Activated T-cell treated with anti-CD3 and anti-CD28 coated beads, Interleukin-2, amount 50 U/mL, for 72 hours (primary cell): ENCODE measurements around the gene GOT1. TPM values are rescaled to one million over a fixed set of nuclear protein-coding genes. Genes with fewer than 3 reads are reported as not detected.

ENCODE experiments used
- ATAC-seq, 2 donors: fragments of 150-1000 bp; cut with Tn5 transposase; replicated peaks in 1 of 2; 2 replicates each; pipeline ENCODE4 v1.10.0; 2021; ENCODE audit warnings: moderate library complexity in 2 of 2, mild to moderate bottlenecking in 1 of 2
- DNase-seq, 2 donors: peaks; one replicate each; pipeline ENCODE4 v3.0.0; 2021 to 2022; ENCODE audit warnings: mixed read lengths in 1 of 2
- H3K27ac Mint-ChIP-seq: one replicate; pipeline ENCODE4 v1.8.0; 2022; ENCODE audit warnings: mild to moderate bottlenecking, moderate library complexity, mixed read lengths
- H3K27me3 Mint-ChIP-seq: one replicate; pipeline ENCODE4 v1.8.0; 2022; ENCODE audit warnings: low read depth, mixed read lengths
- H3K36me3 Mint-ChIP-seq, 2 donors: one replicate each; pipeline ENCODE4 v1.8.0; 2022; ENCODE audit warnings: mixed read lengths in 2 of 2, mild to moderate bottlenecking in 1 of 2; ENCODE audit not compliant: insufficient read depth in 2 of 2
- H3K4me1 Mint-ChIP-seq: one replicate; pipeline ENCODE4 v1.8.0; 2022; ENCODE audit warnings: low read depth, mixed read lengths
- H3K4me3 Mint-ChIP-seq, 2 donors: one replicate each; pipeline ENCODE4 v1.8.0; 2022; ENCODE audit warnings: mild to moderate bottlenecking in 2 of 2, mixed read lengths in 2 of 2, moderate library complexity in 2 of 2
- H3K9me3 Mint-ChIP-seq, 2 donors: one replicate each; pipeline ENCODE4 v1.8.0; 2022; ENCODE audit warnings: mixed read lengths in 2 of 2
- total RNA-seq, 2 donors: library from RNA; stranded (reverse); gene quantifications; one replicate each; pipeline ENCODE4 v1.2.3, GENCODE V29; 2022

GOT1 gene
- total RNA-seq, 2 donors from 2014 or later: 101 to 103 TPM

GRCh38 chr10:99358101-99358500 is 72.3 kb downstream of the GOT1 start:
- Mint-ChIP-seq H3K36me3 (no peaks in the 10 kb centered on the region), H3K4me3 (no peak overlapping the region), H3K4me1 (no peaks in the 10 kb centered on the region), H3K9me3 (no peaks in the 10 kb centered on the region), H3K27ac (no peak overlapping the region), H3K27me3 (peaks cover 5% of the 10 kb centered on the region)
- DNase-seq (no peak), ATAC-seq (no peak)

GRCh38 chr10:99357691-99358090 is 72.7 kb downstream of the GOT1 start:
- ATAC-seq (no peak), DNase-seq (no peak)
- Mint-ChIP-seq H3K9me3 (no peaks in the 10 kb centered on the region), H3K4me1 (no peaks in the 10 kb centered on the region), H3K36me3 (no peaks in the 10 kb centered on the region), H3K27ac (no peak overlapping the region), H3K27me3 (peaks cover 7% of the 10 kb centered on the region), H3K4me3 (no peak overlapping the region)

GRCh38 chr10:99353182-99353581 is 77.2 kb downstream of the GOT1 start:
- DNase-seq: no peak
- Mint-ChIP-seq H3K36me3 (no peaks in the 10 kb centered on the region), H3K4me1 (no peaks in the 10 kb centered on the region), H3K27me3 (peaks cover 7% of the 10 kb centered on the region), H3K27ac (no peak overlapping the region), H3K9me3 (no peaks in the 10 kb centered on the region), H3K4me3 (no peak overlapping the region)
- no peak for ATAC-seq

- Mint-ChIP-seq H3K36me3 (no peaks in the 10 kb centered on the region), H3K4me3 (no peak overlapping the region), H3K27ac (no peak overlapping the region), H3K27me3 (peaks cover 13% of the 10 kb centered on the region), H3K9me3 (no peaks in the 10 kb centered on the region), H3K4me1 (no peaks in the 10 kb centered on the region)
- DNase-seq (no peak), ATAC-seq (no peak)
Measured at GRCh38 chr10:99347672-99348071, 82.8 kb downstream of the GOT1 start.

Other genes with a start within 250 kb of the GOT1 start
- not detected for gene HPSE2, start 194.8 kb downstream of the GOT1 start, total RNA-seq
- gene CNNM1, start 101.3 kb downstream of the GOT1 start, total RNA-seq: under 1 TPM; 0.25 to 0.31 TPM
- not detected for gene NKX2-3, start 102.3 kb upstream of the GOT1 start, total RNA-seq
- 10 to 100 TPM; 86.2 to 98.9 TPM for gene SLC25A28, start 189.8 kb upstream of the GOT1 start, total RNA-seq
- 1 to 10 TPM; 3.9 to 4.1 TPM for gene ENTPD7, start 228.9 kb upstream of the GOT1 start, total RNA-seq